ENCODE data around the gene SMAD7. TPM values are rescaled to one million over a fixed set of nuclear protein-coding genes. Genes with fewer than 3 reads are reported as not detected.

The SMAD7 gene
- total RNA-seq, 1 experiment from 2014 or later = 19.6 TPM

- DNase-seq (ENCODE audit: low read depth) = no peak
Measured at GRCh38 chr18:48931680-48932461, 18.9 kb downstream of the SMAD7 start.

DNA sequence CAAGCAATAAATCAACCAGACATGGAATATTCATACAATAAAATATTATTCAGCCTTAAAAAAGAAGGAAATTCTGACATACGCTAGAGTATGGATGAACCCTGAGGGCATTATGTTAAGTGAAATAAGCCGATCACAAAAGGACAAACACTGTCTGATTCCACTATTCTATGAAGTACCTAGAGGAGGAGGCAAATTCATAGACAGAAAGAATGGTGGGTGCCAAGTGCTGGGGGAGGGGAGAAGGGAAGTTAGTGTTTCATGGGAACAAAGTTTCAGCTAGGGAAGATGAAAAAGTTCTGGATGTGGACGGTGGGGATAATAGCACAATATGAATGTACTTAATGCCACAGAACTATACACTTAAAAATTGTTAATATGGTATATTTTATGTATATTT lies 19.8 kb downstream of the SMAD7 start:
- no peak for DNase-seq (ENCODE audit: low read depth)

DNA sequence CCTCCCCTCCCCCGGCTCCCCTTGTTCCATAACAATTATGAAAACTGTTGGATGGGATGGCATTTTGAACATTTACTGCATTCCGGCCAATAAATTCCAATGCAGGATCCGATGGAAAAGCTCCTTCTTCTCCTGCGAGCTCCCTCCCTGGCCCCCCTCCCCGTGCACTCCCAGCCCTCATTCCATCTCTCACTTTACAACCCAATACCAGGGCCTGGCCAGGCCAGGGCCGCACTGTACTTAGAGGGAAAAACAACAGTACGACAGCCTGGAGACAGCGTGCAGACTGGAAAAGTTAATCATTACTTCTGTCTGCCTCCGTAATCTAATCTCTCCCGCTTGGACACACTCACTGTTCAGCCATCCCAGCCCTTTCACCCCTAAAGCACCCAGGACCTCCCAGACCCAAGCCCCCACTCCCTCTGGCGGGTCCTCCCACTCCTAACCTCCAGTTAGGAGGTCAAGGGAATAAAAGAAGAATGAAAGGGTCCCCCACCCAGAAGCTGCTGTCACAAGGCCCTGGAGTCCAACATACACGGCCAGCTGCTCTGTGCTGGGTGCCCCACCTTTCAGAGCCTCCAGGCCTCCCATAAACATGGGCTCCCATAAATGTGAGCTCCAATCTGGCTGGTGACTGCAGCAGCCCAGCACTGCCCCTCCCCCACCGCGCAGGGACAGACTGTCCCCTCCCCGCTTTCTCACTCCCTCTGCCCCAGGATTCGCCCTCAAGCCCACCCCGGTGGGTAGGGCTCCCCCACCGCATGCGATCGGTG lies 20.6 kb downstream of the SMAD7 start:
- DNase-seq (ENCODE audit: low read depth) = no peak

DNA sequence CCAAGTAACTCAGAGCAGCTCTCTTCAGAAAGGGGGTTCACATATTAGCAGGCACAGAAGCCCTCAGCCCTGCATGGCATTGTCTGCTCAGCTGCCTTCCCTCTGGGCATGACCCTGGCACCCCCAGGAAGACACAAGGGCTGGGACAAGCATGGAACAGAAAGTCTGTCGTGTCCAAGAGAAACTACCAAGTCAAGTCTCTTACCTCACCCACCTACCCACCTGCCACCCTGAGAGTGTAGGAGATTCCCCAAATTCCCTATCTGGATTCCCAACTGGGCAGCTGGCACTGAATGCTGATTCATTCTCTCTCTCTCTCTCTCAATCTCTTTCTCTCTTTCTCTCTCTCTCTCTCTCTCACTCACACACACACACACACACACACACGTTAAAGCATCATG lies 21.6 kb downstream of the SMAD7 start:
- no peak for DNase-seq (ENCODE audit: low read depth)

DNA sequence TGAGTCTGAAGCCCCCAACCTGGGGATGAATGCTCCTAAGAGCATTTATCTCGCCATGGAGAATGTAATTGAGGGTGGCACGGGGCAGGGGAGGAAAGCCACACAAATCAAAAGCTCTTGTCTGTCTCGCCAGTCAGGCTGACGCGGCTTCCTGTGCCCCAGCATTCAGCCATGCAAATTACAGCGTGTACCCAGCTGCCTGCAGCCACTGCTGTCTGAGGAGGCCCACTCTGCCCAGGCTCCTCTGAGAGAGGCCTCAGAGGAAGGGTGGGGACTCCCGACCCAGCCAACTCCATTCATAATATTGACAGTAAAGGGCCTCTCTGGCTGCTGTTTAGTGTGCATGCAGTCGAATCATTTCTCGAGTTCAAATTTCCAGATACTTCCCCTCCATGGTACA lies 22.0 kb downstream of the SMAD7 start:
- DNase-seq (ENCODE audit: low read depth) = peak; percentile 80

GRCh38 chr18:48927286-48928080 lies 23.3 kb downstream of the SMAD7 start:
- no peak for DNase-seq (ENCODE audit: low read depth)

- DNase-seq (ENCODE audit: low read depth) = no peak
Measured at GRCh38 chr18:48926420-48926857, 24.3 kb downstream of the SMAD7 start.

DNA sequence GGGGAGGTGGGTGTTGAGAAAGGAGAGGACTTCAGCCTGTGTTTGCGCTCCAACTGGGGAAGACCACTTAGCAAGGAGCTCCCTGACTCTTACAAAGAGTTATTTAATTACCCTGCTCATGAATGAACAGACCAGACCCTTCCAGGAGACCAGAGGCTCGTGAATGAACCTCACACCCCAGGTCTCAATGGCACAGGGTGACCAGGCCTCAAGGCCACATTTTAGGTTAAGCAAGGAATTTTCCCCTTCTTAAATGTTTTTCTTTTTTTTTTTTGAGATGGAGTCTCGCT lies 25.3 kb downstream of the SMAD7 start:
- no peak for DNase-seq (ENCODE audit: low read depth)

- DNase-seq (ENCODE audit: low read depth) = no peak
Measured at GRCh38 chr18:48924630-48925490, 25.9 kb downstream of the SMAD7 start.

DNA sequence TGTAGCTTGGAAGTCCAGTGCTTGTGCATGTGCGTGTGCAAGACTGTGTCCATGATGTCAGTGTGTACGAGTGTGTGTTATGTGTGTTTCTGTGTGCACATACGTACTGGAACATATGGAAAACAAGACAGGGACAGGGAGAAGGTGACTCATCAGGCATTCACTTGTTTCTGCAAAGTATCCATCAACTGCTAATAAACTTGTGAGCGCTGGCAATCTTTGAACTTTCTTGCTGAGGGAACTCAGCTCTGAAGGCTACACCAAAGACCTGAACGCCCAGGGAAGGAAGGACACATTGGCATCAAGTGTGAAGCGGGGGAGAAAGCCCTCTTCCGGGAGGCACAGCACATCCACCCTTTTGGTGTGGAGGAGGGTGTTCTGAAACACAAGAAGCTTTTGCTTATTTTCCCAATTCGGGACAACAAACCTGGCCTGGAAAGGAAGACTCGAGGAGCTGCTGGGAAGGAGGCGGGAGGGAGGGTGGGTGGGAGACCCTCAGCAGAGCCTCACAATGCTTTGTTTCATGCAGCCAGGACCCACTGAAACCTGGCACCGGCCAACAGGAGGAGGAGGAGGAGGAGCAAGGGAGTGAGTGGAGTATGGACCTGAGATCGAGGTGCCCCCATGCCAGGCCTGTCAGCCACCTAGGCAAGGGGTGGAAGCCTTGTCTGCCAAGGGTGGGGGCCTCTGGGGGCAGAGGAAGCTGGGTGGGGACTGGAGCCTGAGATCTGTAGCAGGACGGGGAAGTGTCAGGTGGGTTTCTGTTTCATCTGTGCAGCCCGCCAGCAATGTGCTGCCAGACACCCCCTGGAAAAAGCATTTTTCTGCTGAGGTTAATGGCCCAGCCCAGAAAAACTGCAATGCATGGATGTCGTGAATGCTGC lies 26.8 kb downstream of the SMAD7 start:
- peak; percentile 63 for DNase-seq (ENCODE audit: low read depth)

DNA sequence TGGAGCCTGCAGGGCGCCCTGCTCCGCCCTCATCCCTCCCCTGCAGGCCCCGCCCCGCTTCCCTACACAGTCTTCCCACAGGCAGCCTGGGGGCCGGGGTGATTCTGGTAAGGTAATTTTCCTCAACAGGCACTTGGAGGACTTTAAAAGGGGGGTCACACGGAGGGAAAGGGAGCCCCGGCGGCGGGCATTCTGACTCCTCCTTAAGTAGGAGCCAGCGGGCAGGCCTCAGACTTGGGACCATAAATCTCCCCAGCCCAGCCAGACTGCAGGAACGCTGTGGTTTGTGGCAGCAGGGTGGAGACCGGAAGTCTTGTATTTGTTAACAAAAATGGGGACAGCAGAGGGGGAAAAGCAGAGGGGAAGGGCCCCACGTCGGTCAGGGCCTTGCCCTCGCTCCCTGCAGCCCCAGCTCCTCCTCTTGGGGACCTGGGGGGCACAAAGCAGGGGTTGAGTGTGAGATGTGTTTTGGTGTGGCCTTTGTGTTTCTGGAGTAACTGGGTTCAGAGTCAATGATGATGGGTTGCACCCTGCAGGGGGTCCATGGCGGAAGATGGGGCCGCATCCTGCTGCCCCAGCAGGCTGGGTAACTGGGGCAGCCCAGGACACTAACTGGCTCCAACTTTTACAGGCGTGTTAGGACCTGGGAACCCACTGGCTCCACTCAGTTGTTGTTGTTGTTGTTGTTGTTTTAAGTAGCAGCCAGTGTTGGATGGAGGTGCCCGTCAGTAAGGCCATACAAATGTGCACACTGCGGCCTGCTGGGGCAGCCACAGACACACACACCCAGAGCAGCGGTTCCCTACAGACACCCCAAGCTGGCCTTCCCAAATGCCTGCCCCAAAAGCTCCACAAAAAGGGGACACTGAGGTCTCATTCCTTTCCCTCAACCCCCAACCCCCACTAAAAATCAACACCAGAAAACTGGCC lies 27.7 kb downstream of the SMAD7 start:
- DNase-seq (ENCODE audit: low read depth) = peak; percentile 86

GRCh38 chr18:48922226-48922800 lies 28.5 kb downstream of the SMAD7 start:
- DNase-seq (ENCODE audit: low read depth) = no peak

DNA sequence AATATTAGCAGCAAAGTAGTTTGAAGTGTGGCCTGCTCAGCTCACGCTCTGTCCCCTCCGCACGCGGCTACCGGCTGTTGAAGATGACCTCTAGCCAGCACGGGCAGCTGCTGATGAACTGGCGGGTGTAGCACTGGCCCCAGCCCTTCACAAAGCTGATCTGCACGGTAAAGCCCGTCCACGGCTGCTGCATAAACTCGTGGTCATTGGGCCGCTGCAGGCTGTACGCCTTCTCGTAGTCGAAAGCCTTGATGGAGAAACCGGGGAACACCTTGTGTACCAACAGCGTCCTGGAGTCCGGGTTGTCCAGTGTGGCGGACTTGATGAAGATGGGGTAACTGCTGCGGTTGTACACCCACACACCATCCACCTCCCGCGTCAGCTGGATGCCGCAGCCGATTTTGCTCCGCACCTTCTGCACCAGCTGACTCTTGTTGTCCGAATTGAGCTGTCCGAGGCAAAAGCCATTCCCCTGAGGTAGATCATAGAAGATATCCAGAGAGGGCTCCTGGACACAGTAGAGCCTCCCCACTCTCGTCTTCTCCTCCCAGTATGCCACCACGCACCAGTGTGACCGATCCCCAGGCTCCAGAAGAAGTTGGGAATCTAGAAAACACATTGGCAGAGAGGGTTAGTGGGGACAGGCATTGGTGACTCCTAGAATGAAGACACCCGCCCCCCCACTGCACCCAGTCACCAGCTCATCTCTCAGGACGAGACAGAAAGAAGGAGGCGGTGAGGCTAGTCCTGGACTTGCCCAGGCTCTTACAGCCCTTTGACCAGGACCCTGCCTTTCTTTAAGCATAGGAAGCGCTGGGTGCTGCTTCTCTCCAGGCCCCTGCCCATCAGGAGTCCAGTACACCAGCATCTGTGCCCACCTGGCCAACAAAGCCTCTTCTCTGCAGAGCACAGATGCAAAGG lies 29.2 kb downstream of the SMAD7 start:
- DNase-seq (ENCODE audit: low read depth) = no peak

DNA sequence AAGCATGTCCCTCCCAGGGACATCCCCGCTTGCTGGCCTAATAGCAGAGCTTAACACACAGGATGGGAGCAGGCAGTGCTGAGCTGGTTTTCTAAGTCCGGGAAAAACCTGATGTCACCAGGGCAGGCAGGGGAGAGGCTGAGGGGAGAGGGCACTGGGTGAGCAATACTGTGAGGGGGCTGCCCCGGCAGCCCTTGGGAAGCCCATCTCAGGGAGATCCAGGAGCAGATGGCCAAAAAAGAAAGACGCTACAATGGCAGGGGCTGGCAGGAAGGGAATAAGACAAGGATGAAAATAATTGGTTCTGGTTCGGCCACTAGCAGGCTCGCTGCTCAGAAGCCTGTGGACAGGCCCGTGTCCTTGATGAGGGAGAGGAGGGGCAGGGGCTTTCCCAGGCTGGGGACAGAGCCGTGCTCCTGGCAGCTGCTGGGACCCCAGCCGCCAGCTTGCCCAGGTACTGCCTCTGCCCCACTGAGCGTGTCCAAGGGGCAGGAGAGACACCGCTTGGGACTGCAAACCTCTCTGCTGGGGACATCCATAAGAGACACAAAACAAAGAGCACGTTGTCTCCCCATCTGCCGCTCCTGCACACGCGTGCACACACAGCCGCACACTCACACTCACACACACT lies 30.2 kb downstream of the SMAD7 start:
- no peak for DNase-seq (ENCODE audit: low read depth)

GRCh38 chr18:48919547-48919946 lies 31.2 kb downstream of the SMAD7 start:
- no peak for DNase-seq (ENCODE audit: low read depth)

- DNase-seq (ENCODE audit: low read depth) = no peak
Measured at GRCh38 chr18:48918660-48919456, 31.9 kb downstream of the SMAD7 start.

Data from HT1080 (cell line).